ENCODE data around the gene PRKAB1.

PRKAB1 gene

DNA sequence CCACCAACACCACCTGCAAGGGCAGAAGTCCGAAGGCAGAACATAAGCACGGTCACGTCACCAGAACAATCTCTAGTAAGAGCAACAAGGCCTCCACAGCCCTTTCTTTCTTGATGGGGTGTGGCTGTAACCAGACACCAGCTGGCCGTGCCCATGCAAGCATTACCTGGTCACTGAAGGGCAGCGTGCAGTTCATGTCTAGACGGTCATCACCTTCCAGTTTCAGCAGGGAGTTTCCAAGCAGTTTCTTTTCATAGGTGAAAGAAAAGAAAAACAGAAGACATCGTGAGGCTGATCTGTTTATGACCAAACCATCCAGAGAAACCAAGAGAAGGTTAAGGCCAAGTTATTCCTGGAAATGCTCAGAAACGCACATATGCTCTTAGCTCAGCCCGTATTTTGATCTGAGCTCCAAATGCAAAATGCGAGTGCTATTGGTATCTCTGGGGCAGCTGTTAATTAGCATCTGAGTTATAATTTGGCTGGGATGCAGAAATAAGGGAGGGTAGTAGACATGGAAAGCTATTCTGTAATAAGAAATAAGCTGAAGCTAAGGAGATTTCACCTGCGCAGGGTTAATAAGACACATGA lies 42.5 kb downstream of the PRKAB1 start:
- Histone ChIP-seq H3K36me3 (replicated peaks in 1 of 2; ENCODE audit: control insufficient read depth in 2 of 2, insufficient read depth in 2 of 2, low read length in 2 of 2) (peaks cover 48 to 98% of the 10 kb centered on the region in 2 donors), H2AFZ (ENCODE audit: low read length) (no peak overlapping the region), H2BK12ac (ENCODE audit: low read length) (no peak overlapping the region), H3K23ac (ENCODE audit: low read depth, low read length, poor library complexity) (no peak overlapping the region), H3K4me1 (ENCODE audit: control insufficient read depth in 2 of 2, insufficient read depth in 1 of 2, low read depth in 1 of 2, low read length in 2 of 2) (no peaks in the 10 kb centered on the region), H2BK5ac (ENCODE audit: low read length) (no peak overlapping the region), H3K4me2 (ENCODE audit: insufficient read depth, low read length, poor library complexity, severe bottlenecking) (no peak overlapping the region), H4K8ac (ENCODE audit: low read depth, low read length) (no peak overlapping the region), H3K14ac (ENCODE audit: low read length) (no peak overlapping the region), H3K9ac (ENCODE audit: low read depth, low read length, poor library complexity) (no peak overlapping the region), H3K18ac (ENCODE audit: low read length) (no peak overlapping the region), H2AK5ac (ENCODE audit: low read depth, low read length) (no peak overlapping the region), H3K9me3 (replicated peaks in 1 of 2; ENCODE audit: control insufficient read depth in 2 of 2, insufficient read depth in 1 of 2, low read depth in 1 of 2, low read length in 2 of 2) (peaks cover 1 to 7% of the 10 kb centered on the region in 2 donors), H3K4me3 (ENCODE audit: low read length in 2 of 2) (no peak overlapping the region), H3K4ac (ENCODE audit: low read length) (no peak overlapping the region), H3K27ac (replicated peaks; ENCODE audit: low read length) (no peak overlapping the region), H2BK120ac (ENCODE audit: low read depth, low read length) (no peak overlapping the region), H2BK15ac (ENCODE audit: low read length) (no peak overlapping the region), H3K79me1 (ENCODE audit: low read depth, low read length) (no peaks in the 10 kb centered on the region), H3K27me3 (ENCODE audit: control insufficient read depth in 3 of 3, insufficient read depth in 3 of 3, low read depth in 1 of 3, low read length in 3 of 3) (no peaks in the 10 kb centered on the region), H4K91ac (ENCODE audit: low read depth, low read length, poor library complexity) (no peak overlapping the region)
- WGBS, 2 donors (ENCODE audit: extremely low coverage in 2 of 2, insufficient read length in 2 of 2, insufficient replicate concordance in 1 of 2): no CpG with 5 or more reads among the region's 11 CpGs
- no peak for DNase-seq (ENCODE audit: low spot score)

- H3K27me3 ChIP-seq (ENCODE audit: control insufficient read depth in 3 of 3, insufficient read depth in 3 of 3, low read depth in 1 of 3, low read length in 3 of 3): no peaks in the 10 kb centered on the region
- H4K8ac ChIP-seq (ENCODE audit: low read depth, low read length): no peak overlapping the region
- no peak overlapping the region for H4K91ac ChIP-seq (ENCODE audit: low read depth, low read length, poor library complexity)
- H3K23ac ChIP-seq (ENCODE audit: low read depth, low read length, poor library complexity): no peak overlapping the region
- H3K4me2 ChIP-seq (ENCODE audit: insufficient read depth, low read length, poor library complexity, severe bottlenecking): no peak overlapping the region
- H3K9ac ChIP-seq (ENCODE audit: low read depth, low read length, poor library complexity): no peak overlapping the region
- H2BK15ac ChIP-seq (ENCODE audit: low read length): no peak overlapping the region
- H2AFZ ChIP-seq (ENCODE audit: low read length): no peak overlapping the region
- H3K36me3 ChIP-seq (replicated peaks in 1 of 2; ENCODE audit: control insufficient read depth in 2 of 2, insufficient read depth in 2 of 2, low read length in 2 of 2): peaks cover 48 to 100% of the 10 kb centered on the region in 2 donors
- no peaks in the 10 kb centered on the region for H3K79me1 ChIP-seq (ENCODE audit: low read depth, low read length)
- no peak overlapping the region for H2BK5ac ChIP-seq (ENCODE audit: low read length)
- no peak overlapping the region for H3K4ac ChIP-seq (ENCODE audit: low read length)
- H3K27ac ChIP-seq (replicated peaks; ENCODE audit: low read length): no peak overlapping the region
- no peak overlapping the region for H3K14ac ChIP-seq (ENCODE audit: low read length)
- no peak overlapping the region for H2BK120ac ChIP-seq (ENCODE audit: low read depth, low read length)
- peaks cover 1 to 7% of the 10 kb centered on the region in 2 donors for H3K9me3 ChIP-seq (replicated peaks in 1 of 2; ENCODE audit: control insufficient read depth in 2 of 2, insufficient read depth in 1 of 2, low read depth in 1 of 2, low read length in 2 of 2)
- no CpG with 5 or more reads among the region's 15 CpGs for WGBS, 2 donors (ENCODE audit: extremely low coverage in 2 of 2, insufficient read length in 2 of 2, insufficient replicate concordance in 1 of 2)
- H2BK12ac ChIP-seq (ENCODE audit: low read length): no peak overlapping the region
- no peak overlapping the region for H3K4me3 ChIP-seq (ENCODE audit: low read length in 2 of 2)
- no peak for DNase-seq (ENCODE audit: low spot score)
- no peak overlapping the region for H2AK5ac ChIP-seq (ENCODE audit: low read depth, low read length)
- H3K18ac ChIP-seq (ENCODE audit: low read length): no peak overlapping the region
- H3K4me1 ChIP-seq (ENCODE audit: control insufficient read depth in 2 of 2, insufficient read depth in 1 of 2, low read depth in 1 of 2, low read length in 2 of 2): no peaks in the 10 kb centered on the region
Measured at GRCh38 chr12:119710965-119711551, 43.1 kb downstream of the PRKAB1 start.

GRCh38 chr12:119711693-119712092 lies 43.8 kb downstream of the PRKAB1 start:
- Histone ChIP-seq H3K36me3 (replicated peaks in 1 of 2; ENCODE audit: control insufficient read depth in 2 of 2, insufficient read depth in 2 of 2, low read length in 2 of 2) (peaks cover 49 to 100% of the 10 kb centered on the region in 2 donors), H2BK12ac (ENCODE audit: low read length) (no peak overlapping the region)
- no CpG with 5 or more reads among the region's 4 CpGs for WGBS, 2 donors (ENCODE audit: extremely low coverage in 2 of 2, insufficient read length in 2 of 2, insufficient replicate concordance in 1 of 2)

GRCh38 chr12:119712721-119713120 lies 44.8 kb downstream of the PRKAB1 start:
- H2AFZ ChIP-seq (ENCODE audit: low read length): no peak overlapping the region
- H3K4me3 ChIP-seq (ENCODE audit: low read length in 2 of 2): no peak overlapping the region
- no peak overlapping the region for H3K18ac ChIP-seq (ENCODE audit: low read length)
- H3K9me3 ChIP-seq (replicated peaks in 1 of 2; ENCODE audit: control insufficient read depth in 2 of 2, insufficient read depth in 1 of 2, low read depth in 1 of 2, low read length in 2 of 2): peaks cover 1 to 7% of the 10 kb centered on the region in 2 donors
- H2BK120ac ChIP-seq (ENCODE audit: low read depth, low read length): no peak overlapping the region
- no peak overlapping the region for H4K8ac ChIP-seq (ENCODE audit: low read depth, low read length)
- no peak overlapping the region for H3K27ac ChIP-seq (replicated peaks; ENCODE audit: low read length)
- H3K23ac ChIP-seq (ENCODE audit: low read depth, low read length, poor library complexity): no peak overlapping the region
- H3K27me3 ChIP-seq (ENCODE audit: control insufficient read depth in 3 of 3, insufficient read depth in 3 of 3, low read depth in 1 of 3, low read length in 3 of 3): no peaks in the 10 kb centered on the region
- no peaks in the 10 kb centered on the region for H3K4me1 ChIP-seq (ENCODE audit: control insufficient read depth in 2 of 2, insufficient read depth in 1 of 2, low read depth in 1 of 2, low read length in 2 of 2)
- peaks cover 48 to 97% of the 10 kb centered on the region in 2 donors for H3K36me3 ChIP-seq (replicated peaks in 1 of 2; ENCODE audit: control insufficient read depth in 2 of 2, insufficient read depth in 2 of 2, low read length in 2 of 2)
- H4K91ac ChIP-seq (ENCODE audit: low read depth, low read length, poor library complexity): no peak overlapping the region
- H3K9ac ChIP-seq (ENCODE audit: low read depth, low read length, poor library complexity): no peak overlapping the region
- no CpG with 5 or more reads among the region's 11 CpGs for whole genome bisulfite sequencing, 2 donors (ENCODE audit: extremely low coverage in 2 of 2, insufficient read length in 2 of 2, insufficient replicate concordance in 1 of 2)
- H2BK12ac ChIP-seq (ENCODE audit: low read length): no peak overlapping the region
- H3K4me2 ChIP-seq (ENCODE audit: insufficient read depth, low read length, poor library complexity, severe bottlenecking): no peak overlapping the region
- DNase-seq (ENCODE audit: low spot score): no peak
- H2AK5ac ChIP-seq (ENCODE audit: low read depth, low read length): no peak overlapping the region
- no peak overlapping the region for H3K14ac ChIP-seq (ENCODE audit: low read length)
- no peak overlapping the region for H3K4ac ChIP-seq (ENCODE audit: low read length)
- H2BK5ac ChIP-seq (ENCODE audit: low read length): no peak overlapping the region
- H2BK15ac ChIP-seq (ENCODE audit: low read length): no peak overlapping the region
- no peaks in the 10 kb centered on the region for H3K79me1 ChIP-seq (ENCODE audit: low read depth, low read length)

More at GRCh38 chr12:119711693-119712092, 43.8 kb downstream of the PRKAB1 start:
- Histone ChIP-seq H4K8ac (ENCODE audit: low read depth, low read length) (no peak overlapping the region), H3K27ac (replicated peaks; ENCODE audit: low read length) (no peak overlapping the region), H3K4me2 (ENCODE audit: insufficient read depth, low read length, poor library complexity, severe bottlenecking) (no peak overlapping the region), H3K9me3 (replicated peaks in 1 of 2; ENCODE audit: control insufficient read depth in 2 of 2, insufficient read depth in 1 of 2, low read depth in 1 of 2, low read length in 2 of 2) (peaks cover 1 to 7% of the 10 kb centered on the region in 2 donors), H2AK5ac (ENCODE audit: low read depth, low read length) (no peak overlapping the region), H3K4me1 (ENCODE audit: control insufficient read depth in 2 of 2, insufficient read depth in 1 of 2, low read depth in 1 of 2, low read length in 2 of 2) (no peaks in the 10 kb centered on the region), H4K91ac (ENCODE audit: low read depth, low read length, poor library complexity) (no peak overlapping the region), H3K27me3 (ENCODE audit: control insufficient read depth in 3 of 3, insufficient read depth in 3 of 3, low read depth in 1 of 3, low read length in 3 of 3) (no peaks in the 10 kb centered on the region), H3K18ac (ENCODE audit: low read length) (no peak overlapping the region), H2BK5ac (ENCODE audit: low read length) (no peak overlapping the region), H3K4me3 (ENCODE audit: low read length in 2 of 2) (peak overlapping the region in 1 of 2 donors; percentile 32), H3K4ac (ENCODE audit: low read length) (no peak overlapping the region), H2AFZ (ENCODE audit: low read length) (no peak overlapping the region), H3K79me1 (ENCODE audit: low read depth, low read length) (no peaks in the 10 kb centered on the region), H3K23ac (ENCODE audit: low read depth, low read length, poor library complexity) (no peak overlapping the region), H3K9ac (ENCODE audit: low read depth, low read length, poor library complexity) (no peak overlapping the region), H3K14ac (ENCODE audit: low read length) (no peak overlapping the region), H2BK120ac (ENCODE audit: low read depth, low read length) (no peak overlapping the region), H2BK15ac (ENCODE audit: low read length) (no peak overlapping the region)
- no peak for DNase-seq (ENCODE audit: low spot score)

All from neuronal stem cell (in vitro differentiated cells).